K562 (cell line): ENCODE data around the gene MBOAT2.

ENCODE experiments used
- GABPA ChIP-seq: fragments of 200-800 bp; sonication (Bioruptor generic); conservative IDR thresholded peaks from 2 replicates; pipeline ENCODE4 v1.6.1; 2016; ENCODE audit warnings: low read depth, missing genetic modification characterization, missing compliant biosample characterization
- MAFF ChIP-seq: IDR thresholded peaks from 2 replicates; pipeline ENCODE4 v1.6.1; 2012; ENCODE audit warnings: low read length, improper control_type of control experiment
- POLR2A ChIP-seq: fragments of 450-650 bp; conservative IDR thresholded peaks from 2 replicates; pipeline ENCODE4 v1.6.1; 2016
- TCF7 ChIP-seq: sonication (generic); IDR thresholded peaks from 2 replicates; pipeline ENCODE4 v1.6.1; 2016; ENCODE audit warnings: antibody characterized with exemption, borderline replicate concordance
- ZBTB33 ChIP-seq: sonication (generic); formaldehyde crosslinking; IDR thresholded peaks from 2 replicates; pipeline ENCODE4 v1.8.1; 2023; ENCODE audit warnings: mild to moderate bottlenecking, missing genetic modification reagents

- TF ChIP-seq POLR2A = no peak
- TF ChIP-seq TCF7 = no peak
- no peak for TF ChIP-seq ZBTB33 (CRISPR knock-in tag)
- no peak for TF ChIP-seq GABPA (tag)
- no peak for TF ChIP-seq MAFF
These were observed 111.4 kb downstream of the MBOAT2 start for GRCh38 chr2:8892111-8892510.
